GM18507 (cell line): ENCODE data around the gene GTF2A1.
A peak's percentile ranks its signal among the peaks of the same experiment; 100 is the strongest.

Experiments
- DNase-seq: peaks from one replicate; pipeline ENCODE4 v3.0.0; 2011; ENCODE audit warnings: low read depth; ENCODE audit not compliant: insufficient read length; ENCODE audit errors: extremely low spot score
- FAIRE-seq: peaks from 2 replicates; lab custom pipeline; 2011; peaks lifted over from hg19 to GRCh38; lab: Jason Lieb, UNC

Gene GTF2A1

GRCh38 chr14:81153187-81153586 is 67.6 kb downstream of the GTF2A1 start:
- FAIRE-seq: no peak
- DNase-seq: no peak

GRCh38 chr14:81148635-81149034 is 72.1 kb downstream of the GTF2A1 start:
- no peak for FAIRE-seq
- DNase-seq: no peak

GRCh38 chr14:81147140-81147897 is 73.4 kb downstream of the GTF2A1 start:
- peak; percentile 64 for FAIRE-seq
- no peak for DNase-seq

- FAIRE-seq (no peak), DNase-seq (no peak)
These were observed 75.7 kb downstream of the GTF2A1 start for GRCh38 chr14:81144824-81145603.

GRCh38 chr14:81143793-81144192 is 77.0 kb downstream of the GTF2A1 start:
- no peak for FAIRE-seq

GRCh38 chr14:81141426-81141825 is 79.3 kb downstream of the GTF2A1 start:
- FAIRE-seq (no peak), DNase-seq (no peak)

More at GRCh38 chr14:81143793-81144192, 77.0 kb downstream of the GTF2A1 start:
- no peak for DNase-seq

- no peak for DNase-seq
- no peak for FAIRE-seq
These were observed 82.3 kb downstream of the GTF2A1 start for GRCh38 chr14:81138429-81138828.

GRCh38 chr14:81137316-81137715 is 83.4 kb downstream of the GTF2A1 start:
- DNase-seq: no peak
- FAIRE-seq: no peak

GRCh38 chr14:81133400-81133799 is 87.4 kb downstream of the GTF2A1 start:
- FAIRE-seq: no peak

GRCh38 chr14:81132468-81132867 is 88.3 kb downstream of the GTF2A1 start:
- no peak for DNase-seq
- no peak for FAIRE-seq

More at GRCh38 chr14:81133400-81133799, 87.4 kb downstream of the GTF2A1 start:
- DNase-seq: no peak

- no peak for DNase-seq
- no peak for FAIRE-seq
These were observed 91.5 kb downstream of the GTF2A1 start for GRCh38 chr14:81129242-81129641.

GRCh38 chr14:81127785-81128184 is 93.0 kb downstream of the GTF2A1 start:
- no peak for FAIRE-seq
- DNase-seq: no peak

- no peak for FAIRE-seq
- DNase-seq: no peak
These were observed 95.2 kb downstream of the GTF2A1 start for GRCh38 chr14:81125536-81125935.
